Measurements from ENCODE around the gene MAGED1. TPM values are rescaled to one million over a fixed set of nuclear protein-coding genes. Genes with fewer than 3 reads are reported as not detected.

The MAGED1 gene
- total RNA-seq, 2 experiments from 2014 or later: 36.8 to 60.0 TPM

DNA sequence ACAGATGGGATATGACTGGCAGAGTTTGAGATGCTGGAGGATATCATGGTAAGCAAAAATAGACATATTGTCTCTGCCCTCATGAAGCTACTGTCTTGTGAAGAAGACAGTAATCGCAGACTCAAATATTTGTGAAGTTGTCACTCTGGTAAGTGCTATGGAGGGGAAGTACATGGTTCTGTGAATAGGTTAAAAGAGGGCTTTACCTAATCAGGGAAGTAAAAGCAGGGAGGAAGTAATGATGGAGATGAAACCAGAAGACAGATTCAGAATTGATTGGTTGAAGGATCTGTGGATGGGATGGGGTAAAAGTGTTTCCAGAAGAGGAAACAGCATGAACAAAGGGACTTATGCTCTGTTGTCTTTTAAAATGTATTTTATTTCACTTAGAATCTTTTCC is 19.3 kb upstream of the MAGED1 start:
- POLR2A ChIA-PET: no interaction called here
- no peak for TF ChIP-seq EZH2phosphoT487 (IDR thresholded peaks at IDR 0.05; ENCODE audit: borderline replicate concordance, low read depth, low read length)
- TF ChIP-seq, protein P1, sequence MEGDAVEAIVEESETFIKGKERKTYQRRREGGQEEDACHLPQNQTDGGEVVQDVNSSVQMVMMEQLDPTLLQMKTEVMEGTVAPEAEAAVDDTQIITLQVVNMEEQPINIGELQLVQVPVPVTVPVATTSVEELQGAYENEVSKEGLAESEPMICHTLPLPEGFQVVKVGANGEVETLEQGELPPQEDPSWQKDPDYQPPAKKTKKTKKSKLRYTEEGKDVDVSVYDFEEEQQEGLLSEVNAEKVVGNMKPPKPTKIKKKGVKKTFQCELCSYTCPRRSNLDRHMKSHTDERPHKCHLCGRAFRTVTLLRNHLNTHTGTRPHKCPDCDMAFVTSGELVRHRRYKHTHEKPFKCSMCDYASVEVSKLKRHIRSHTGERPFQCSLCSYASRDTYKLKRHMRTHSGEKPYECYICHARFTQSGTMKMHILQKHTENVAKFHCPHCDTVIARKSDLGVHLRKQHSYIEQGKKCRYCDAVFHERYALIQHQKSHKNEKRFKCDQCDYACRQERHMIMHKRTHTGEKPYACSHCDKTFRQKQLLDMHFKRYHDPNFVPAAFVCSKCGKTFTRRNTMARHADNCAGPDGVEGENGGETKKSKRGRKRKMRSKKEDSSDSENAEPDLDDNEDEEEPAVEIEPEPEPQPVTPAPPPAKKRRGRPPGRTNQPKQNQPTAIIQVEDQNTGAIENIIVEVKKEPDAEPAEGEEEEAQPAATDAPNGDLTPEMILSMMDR (conservative IDR thresholded peaks at IDR 0.05; ENCODE audit: low read length): no peak
- Histone ChIP-seq H2AFZ (ENCODE audit: low read length) (no peak overlapping the region), H3K4me2 (ENCODE audit: low read length) (no peak overlapping the region), H3K9me2 (ENCODE audit: insufficient read depth, low read length) (no peaks in the 10 kb centered on the region), H3K4me1 (ENCODE audit: insufficient read depth, low read length, poor library complexity, severe bottlenecking) (no peaks in the 10 kb centered on the region), H3K4me3 (ENCODE audit: low read depth, low read length, poor library complexity, severe bottlenecking) (no peak overlapping the region), H3K27ac (ENCODE audit: low read depth, low read length, poor library complexity, severe bottlenecking) (no peak overlapping the region), H4K20me1 (ENCODE audit: insufficient read depth, low read length) (no peaks in the 10 kb centered on the region), H3K36me3 (ENCODE audit: insufficient read depth, low read length) (no peaks in the 10 kb centered on the region; the same call in 1 of the 2 replicates), H3K79me2 (ENCODE audit: insufficient read depth, low read depth, low read length) (no peaks in the 10 kb centered on the region), H3K9me3 (ENCODE audit: low read length) (no peaks in the 10 kb centered on the region)
- CTCF ChIA-PET (ENCODE audit: unreplicated experiment): no interaction called here
- no TSS peak for BruUV-seq (replicated peaks)
- no peak for DNase-seq (ENCODE audit: low spot score)
- intact Hi-C loops (cut with micrococcal nuclease; ENCODE audit: unreplicated experiment): no loop called here

DNA sequence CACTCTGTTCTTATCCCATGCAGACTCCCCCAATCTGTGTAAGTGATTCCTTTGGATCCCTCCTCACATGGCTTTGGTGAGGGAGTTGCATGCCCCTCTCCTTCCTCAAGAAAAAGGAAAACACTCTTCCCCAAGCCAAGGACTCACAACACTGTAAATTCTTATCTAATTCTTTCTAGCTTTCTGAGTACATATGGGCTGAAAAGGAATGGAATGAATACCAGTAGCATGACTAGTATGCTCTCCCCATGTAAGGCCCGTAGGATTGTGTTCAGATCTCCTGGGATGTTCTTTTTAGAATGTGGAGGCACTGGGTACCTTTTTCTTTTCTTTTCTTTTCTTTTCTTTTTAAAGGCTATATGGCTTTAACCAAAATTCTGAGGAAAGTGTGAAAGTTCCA is 17.0 kb upstream of the MAGED1 start:
- Histone ChIP-seq H3K79me2 (ENCODE audit: insufficient read depth, low read depth, low read length) (no peaks in the 10 kb centered on the region), H4K20me1 (ENCODE audit: insufficient read depth, low read length) (no peaks in the 10 kb centered on the region), H3K4me1 (ENCODE audit: insufficient read depth, low read length, poor library complexity, severe bottlenecking) (no peaks in the 10 kb centered on the region), H2AFZ (ENCODE audit: low read length) (no peak overlapping the region), H3K9me3 (ENCODE audit: low read length) (no peaks in the 10 kb centered on the region), H3K4me3 (ENCODE audit: low read depth, low read length, poor library complexity, severe bottlenecking) (no peak overlapping the region), H3K9me2 (ENCODE audit: insufficient read depth, low read length) (no peaks in the 10 kb centered on the region), H3K4me2 (ENCODE audit: low read length) (no peak overlapping the region), H3K27ac (ENCODE audit: low read depth, low read length, poor library complexity, severe bottlenecking) (no peak overlapping the region), H3K36me3 (ENCODE audit: insufficient read depth, low read length) (no peaks in the 10 kb centered on the region; the same call in 1 of the 2 replicates)
- BruUV-seq (replicated peaks): no TSS peak
- CTCF ChIA-PET (ENCODE audit: unreplicated experiment): no interaction called here
- DNase-seq (ENCODE audit: low spot score): no peak
- no peak for TF ChIP-seq EZH2phosphoT487 (IDR thresholded peaks at IDR 0.05; ENCODE audit: borderline replicate concordance, low read depth, low read length)
- TF ChIP-seq, protein P1 (conservative IDR thresholded peaks at IDR 0.05; ENCODE audit: low read length): no peak
- intact Hi-C loops (cut with micrococcal nuclease; ENCODE audit: unreplicated experiment): no loop called here
- POLR2A ChIA-PET: no interaction called here

DNA sequence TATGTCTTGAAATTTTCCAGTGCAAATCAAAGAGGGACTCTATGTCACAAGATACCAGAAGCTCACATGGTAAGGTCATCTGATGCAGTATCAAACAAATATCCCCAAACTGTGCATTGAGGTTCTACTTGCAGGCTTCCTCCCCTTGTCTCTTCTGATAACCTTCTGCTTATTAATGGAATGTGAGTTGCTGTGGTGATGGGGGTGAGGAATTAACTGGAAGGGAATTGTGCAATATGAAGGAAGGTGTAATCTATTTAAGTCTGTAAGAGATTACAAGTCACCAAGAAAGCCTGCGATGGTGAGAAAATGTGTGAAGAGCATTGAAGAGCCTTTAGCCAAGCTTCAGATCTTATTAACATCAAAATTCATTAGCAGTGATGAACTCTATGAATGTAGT is 15.4 kb upstream of the MAGED1 start:
- no peaks in the 10 kb centered on the region for H3K9me3 ChIP-seq (ENCODE audit: low read length)
- no peak for DNase-seq (ENCODE audit: low spot score)
- no peak overlapping the region for H3K4me3 ChIP-seq (ENCODE audit: low read depth, low read length, poor library complexity, severe bottlenecking)
- TF ChIP-seq, protein P1 (conservative IDR thresholded peaks at IDR 0.05; ENCODE audit: low read length): no peak
- TF ChIP-seq EZH2phosphoT487 (IDR thresholded peaks at IDR 0.05; ENCODE audit: borderline replicate concordance, low read depth, low read length): no peak
- H3K36me3 ChIP-seq (ENCODE audit: insufficient read depth, low read length): no peaks in the 10 kb centered on the region; the same call in 1 of the 2 replicates
- no peak overlapping the region for H3K27ac ChIP-seq (ENCODE audit: low read depth, low read length, poor library complexity, severe bottlenecking)
- H3K4me2 ChIP-seq (ENCODE audit: low read length): no peak overlapping the region
- no TSS peak for BruUV-seq (replicated peaks)
- no peaks in the 10 kb centered on the region for H3K9me2 ChIP-seq (ENCODE audit: insufficient read depth, low read length)
- H2AFZ ChIP-seq (ENCODE audit: low read length): no peak overlapping the region
- ChIA-PET POLR2A (no interaction called here), CTCF (ENCODE audit: unreplicated experiment) (no interaction called here)
- H3K4me1 ChIP-seq (ENCODE audit: insufficient read depth, low read length, poor library complexity, severe bottlenecking): no peaks in the 10 kb centered on the region
- no peaks in the 10 kb centered on the region for H4K20me1 ChIP-seq (ENCODE audit: insufficient read depth, low read length)
- H3K79me2 ChIP-seq (ENCODE audit: insufficient read depth, low read depth, low read length): no peaks in the 10 kb centered on the region
- intact Hi-C loops (cut with micrococcal nuclease; ENCODE audit: unreplicated experiment): no loop called here
